ENCODE measurements around the gene BRAT1.

GRCh38 chr7:2539031-2539911 is 16.1 kb downstream of the BRAT1 start:
- no peak for TF ChIP-seq EZH2 (IDR thresholded peaks at IDR 0.05; ENCODE audit: borderline replicate concordance, insufficient read depth, low read depth, low read length, poor library complexity, severe bottlenecking)
- TF ChIP-seq CTCF (IDR thresholded peaks at IDR 0.05): no peak

Data from B cell (primary cell).